Esophagus squamous epithelium (tissue), 5 donors: Measurements from ENCODE around the gene FAM90A1. TPM values are rescaled to one million over a fixed set of nuclear protein-coding genes. Genes with fewer than 3 reads are reported as not detected.
"Not testable (repeated sequence)": the region's sequence is repeated elsewhere in the genome, so short reads cannot be mapped to it uniquely, and the experiment has no call there.

ENCODE experiments used
- DNase-seq: peaks from one replicate; lab custom pipeline; 2025; lab: John Stamatoyannopoulos, UW
- H3K27ac ChIP-seq, 4 donors: fragments of 200-600 bp; sonication (generic); one replicate each; pipeline ENCODE4 v1.5.1; 2016 to 2019; ENCODE audit warnings: mild to moderate bottlenecking in 1 of 4
- H3K27me3 ChIP-seq, 4 donors: fragments of 200-600 bp; sonication (generic); 1 replicate in 3 of 4; 2 replicates in 1 of 4; pipeline versions ENCODE4 v1.5.1 to v1.6.0; 2017 to 2021; ENCODE audit warnings: antibody characterized with exemption in 1 of 4
- H3K36me3 ChIP-seq, 3 donors: fragments of 200-600 bp; sonication (generic); one replicate each; pipeline ENCODE4 v1.5.1; 2016 to 2019
- H3K4me1 ChIP-seq, 3 donors: fragments of 200-600 bp; sonication (generic); one replicate each; pipeline ENCODE4 v1.5.1; 2017 to 2019
- H3K4me3 ChIP-seq, 4 donors: fragments of 200-600 bp; sonication (generic); 1 replicate in 3 of 4; 2 replicates in 1 of 4; pipeline ENCODE4 v1.5.1; 2016 to 2019; ENCODE audit warnings: mild to moderate bottlenecking in 2 of 4, moderate library complexity in 1 of 4
- H3K9me3 ChIP-seq, 3 donors: fragments of 200-600 bp; sonication (generic); one replicate each; pipeline ENCODE4 v1.5.1; 2016 to 2019
- POLR2A ChIP-seq, 4 donors: fragments of 450-650 bp; IDR thresholded peaks; one replicate each; pipeline ENCODE4 v1.6.1; 2017; ENCODE audit warnings: antibody characterized with exemption in 4 of 4, mild to moderate bottlenecking in 4 of 4, moderate library complexity in 3 of 4
- WGBS, 2 donors: methylation state at CpG; one replicate each; pipeline ENCODE4 v1.1.5; 2018; 5-methylcytosine and 5-hydroxymethylcytosine counted together
- intact Hi-C: fragments of 100-400 bp; cut with DNase I; formaldehyde crosslinking; loops from one replicate; pipeline ENCODE4 v1.15.0; 2022
- total RNA-seq, 4 donors: library from RNA; depleted of rRNA; stranded (reverse); fragments of >200 nt; gene quantifications; one replicate each; pipeline ENCODE4 v1.1.0, GENCODE V29; 2016
- donor health status: DM: yes; HTN: yes; CAD: no.

The FAM90A1 gene
- total RNA-seq, 4 donors from 2014 or later = 0.18 to 0.64 TPM; not detected in 2

DNA sequence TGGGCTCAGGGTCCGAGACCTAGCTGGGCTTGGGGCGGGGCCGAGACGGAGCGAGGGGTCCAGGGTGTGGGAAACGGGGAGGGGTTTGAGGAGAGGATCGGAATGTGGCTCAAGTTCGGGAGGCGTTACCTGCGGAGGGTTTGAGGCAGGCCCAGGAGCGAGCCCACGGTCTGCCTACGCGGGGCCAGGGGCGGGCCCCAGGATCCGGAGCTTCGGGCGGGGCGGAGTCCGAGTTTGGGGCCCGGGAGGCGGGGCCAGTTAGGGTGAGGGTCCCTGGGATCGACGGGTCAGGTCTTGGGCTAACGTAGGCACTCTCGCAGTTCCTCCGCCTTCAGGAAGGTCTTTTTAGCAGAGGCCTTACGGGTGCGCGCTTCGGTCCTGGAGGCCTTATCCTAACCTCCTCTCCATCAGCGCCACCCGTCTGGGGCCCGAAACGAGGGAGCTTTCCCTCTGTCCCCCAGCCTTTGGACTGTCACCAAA is 16.3 kb upstream of the FAM90A1 start:
- Histone ChIP-seq H3K4me3 (peak overlapping the region; percentile 69 to 94 (median 83)), H3K27ac (peak overlapping the region; percentile 89 to 96 (median 92)), H3K4me1 (peaks cover 0 to 16% (median 0%) of the 10 kb centered on the region in 3 donors)
- DNase-seq, H3K36me3 ChIP-seq, H3K9me3 ChIP-seq, H3K27me3 ChIP-seq, intact Hi-C loops: not testable (repeated sequence)
- TF ChIP-seq POLR2A (IDR thresholded peaks at IDR 0.05) = peak in 1 of 4 donors; percentile 70
- 0% methylated on average over 3 to 7 of the region's 35 CpGs for WGBS, 2 donors

DNA sequence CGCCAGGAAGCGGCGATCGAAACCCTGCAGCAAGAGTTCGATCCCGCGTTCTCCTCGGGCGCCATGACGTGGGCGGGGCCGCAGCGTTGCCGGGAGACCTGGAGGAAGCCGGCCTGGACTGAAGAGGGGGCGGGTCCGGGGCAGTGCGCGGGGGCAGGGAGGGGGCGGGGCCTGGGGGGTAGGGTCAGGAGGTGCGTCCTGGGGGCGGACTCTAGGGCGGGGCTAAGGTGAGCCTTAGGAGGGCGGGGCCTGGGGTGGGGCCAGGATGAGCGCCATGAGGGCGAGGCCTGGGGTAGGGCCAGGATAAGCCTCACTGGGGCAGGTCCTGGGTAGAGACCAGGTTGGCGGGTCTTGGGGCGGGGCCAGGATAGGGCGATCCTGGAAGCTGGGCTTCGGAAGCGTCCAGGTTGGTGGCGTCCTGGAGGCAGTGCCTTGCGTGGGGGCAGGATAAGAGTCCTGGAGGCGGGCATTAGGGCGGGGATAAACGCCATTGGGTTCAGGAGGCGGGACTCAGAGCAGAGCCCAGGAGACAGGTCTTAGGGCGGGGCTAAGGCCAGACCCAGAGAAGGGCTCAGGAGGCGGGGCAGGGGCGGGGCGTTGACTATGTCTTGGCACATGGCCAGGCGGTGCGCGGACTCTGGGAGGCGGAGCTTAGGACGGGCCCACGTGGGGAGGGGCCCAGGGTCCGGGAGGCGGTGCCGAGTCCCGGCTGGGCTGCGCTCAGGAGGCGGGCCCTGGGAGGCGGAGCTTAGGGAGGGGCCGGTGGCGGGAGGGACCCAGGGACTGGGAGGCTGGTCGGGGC is 15.7 kb upstream of the FAM90A1 start:
- H3K9me3 ChIP-seq, intact Hi-C loops, H3K36me3 ChIP-seq, H3K27me3 ChIP-seq: not testable (repeated sequence)
- WGBS, 2 donors = 0 to 5% methylated on average over 9 to 17 of the region's 57 CpGs
- H3K27ac ChIP-seq = peak overlapping the region; percentile 89 to 96 (median 92)
- peak in 1 of 4 donors; percentile 20 for TF ChIP-seq POLR2A (IDR thresholded peaks at IDR 0.05)
- H3K4me1 ChIP-seq = peaks cover 0 to 16% (median 0%) of the 10 kb centered on the region in 3 donors
- DNase-seq = peak; percentile 87
- H3K4me3 ChIP-seq = peak overlapping the region; percentile 69 to 94 (median 83)

DNA sequence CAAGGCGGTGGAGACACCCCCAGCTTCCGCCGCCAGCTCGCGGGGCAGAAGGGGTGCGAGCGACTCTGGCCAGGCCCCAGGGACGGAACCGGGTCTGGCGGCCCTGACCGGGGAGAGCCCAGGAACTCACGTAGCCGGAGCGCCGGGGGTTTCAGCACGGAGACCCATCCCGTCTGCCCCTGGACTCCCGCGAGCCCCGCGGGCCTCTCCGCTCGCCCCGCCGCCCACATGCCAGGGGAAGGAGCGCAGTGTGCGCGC is 15.1 kb upstream of the FAM90A1 start:
- H3K9me3 ChIP-seq, H3K27me3 ChIP-seq, intact Hi-C loops, DNase-seq, H3K36me3 ChIP-seq: not testable (repeated sequence)
- WGBS, 2 donors = no CpG with 5 or more reads among the region's 28 CpGs
- Histone ChIP-seq H3K4me1 (peaks cover 0 to 16% (median 0%) of the 10 kb centered on the region in 3 donors), H3K27ac (peak overlapping the region; percentile 89 to 96 (median 92)), H3K4me3 (peak overlapping the region; percentile 69 to 94 (median 83))

GRCh38 chr12:8241917-8242621 is 14.7 kb upstream of the FAM90A1 start:
- WGBS, 2 donors = 11 to 13% methylated on average over 3 to 12 of the region's 20 CpGs
- H3K27ac ChIP-seq = peak overlapping the region; percentile 89 to 96 (median 92)
- intact Hi-C loops, H3K36me3 ChIP-seq, H3K9me3 ChIP-seq, H3K27me3 ChIP-seq, DNase-seq: not testable (repeated sequence)
- H3K4me1 ChIP-seq = peaks cover 0 to 16% (median 0%) of the 10 kb centered on the region in 3 donors
- H3K4me3 ChIP-seq = peak overlapping the region; percentile 69 to 94 (median 83)

DNA sequence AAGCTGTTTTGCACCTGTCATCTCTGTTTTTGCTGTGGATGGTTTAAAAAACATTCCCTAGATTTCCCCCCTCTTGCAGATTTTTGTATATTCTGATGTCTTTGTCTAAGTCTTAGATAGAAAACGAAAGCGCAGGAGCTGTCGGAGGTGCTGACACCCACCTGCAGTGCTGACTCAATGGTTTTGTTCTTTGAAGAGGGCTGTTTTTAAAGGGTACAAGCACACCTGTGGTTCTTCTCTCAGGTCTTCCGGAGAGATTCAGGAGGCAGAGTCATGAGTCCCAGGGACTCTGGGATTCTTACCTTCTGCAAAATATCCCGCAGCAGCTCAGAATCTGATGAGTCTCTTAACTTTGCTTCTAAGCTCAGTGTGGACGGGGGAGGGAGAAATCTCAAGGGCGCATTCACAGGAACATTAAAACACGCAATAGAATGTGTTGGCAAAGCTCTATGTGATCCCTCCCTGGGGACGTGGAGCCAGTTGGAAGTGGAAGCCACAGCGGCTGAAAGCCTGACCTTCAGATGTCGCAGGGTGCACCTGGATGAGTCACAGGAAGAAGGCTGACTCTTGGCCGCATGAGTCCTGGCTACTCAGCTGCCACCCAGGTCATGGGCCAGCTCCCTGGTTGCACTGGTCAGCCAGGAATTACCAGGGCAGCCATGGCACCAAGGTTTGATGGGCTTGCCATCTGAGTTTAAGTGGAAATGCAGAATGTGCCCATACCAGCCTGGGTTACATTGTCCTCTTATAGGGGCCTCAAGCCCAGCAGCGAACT is 13.1 kb upstream of the FAM90A1 start:
- H3K36me3 ChIP-seq, DNase-seq, H3K4me3 ChIP-seq, H3K27ac ChIP-seq, intact Hi-C loops, H3K27me3 ChIP-seq, H3K9me3 ChIP-seq: not testable (repeated sequence)
- H3K4me1 ChIP-seq = peaks cover 0 to 16% (median 0%) of the 10 kb centered on the region in 3 donors
- WGBS, 2 donors = 68 to 70% methylated on average over 5 of the region's 13 CpGs

DNA sequence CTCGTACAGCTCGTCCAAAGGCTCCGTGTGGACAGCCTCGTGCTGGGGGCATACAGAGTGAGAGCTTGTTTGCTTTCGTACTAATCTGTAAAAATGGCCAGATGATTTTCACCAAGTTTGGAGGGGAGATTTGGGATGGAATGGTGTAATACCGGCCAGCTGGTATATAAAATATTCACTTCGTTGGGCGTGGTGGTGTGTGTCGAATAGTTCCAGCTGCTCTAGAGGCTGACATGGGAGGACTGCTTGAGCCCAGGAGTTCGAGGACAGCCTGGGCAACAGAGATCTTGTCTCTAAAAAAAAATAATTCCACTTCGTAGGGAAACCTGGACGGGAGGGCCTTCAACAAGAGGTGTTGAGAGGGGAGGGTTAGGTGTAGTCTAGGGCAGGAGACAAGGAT is 9.6 kb upstream of the FAM90A1 start:
- H3K27ac ChIP-seq, H3K4me3 ChIP-seq, H3K9me3 ChIP-seq, H3K4me1 ChIP-seq, H3K27me3 ChIP-seq, intact Hi-C loops, DNase-seq, H3K36me3 ChIP-seq: not testable (repeated sequence)
- WGBS, 2 donors = 68 to 71% methylated on average over 9 to 12 of the region's 12 CpGs

DNA sequence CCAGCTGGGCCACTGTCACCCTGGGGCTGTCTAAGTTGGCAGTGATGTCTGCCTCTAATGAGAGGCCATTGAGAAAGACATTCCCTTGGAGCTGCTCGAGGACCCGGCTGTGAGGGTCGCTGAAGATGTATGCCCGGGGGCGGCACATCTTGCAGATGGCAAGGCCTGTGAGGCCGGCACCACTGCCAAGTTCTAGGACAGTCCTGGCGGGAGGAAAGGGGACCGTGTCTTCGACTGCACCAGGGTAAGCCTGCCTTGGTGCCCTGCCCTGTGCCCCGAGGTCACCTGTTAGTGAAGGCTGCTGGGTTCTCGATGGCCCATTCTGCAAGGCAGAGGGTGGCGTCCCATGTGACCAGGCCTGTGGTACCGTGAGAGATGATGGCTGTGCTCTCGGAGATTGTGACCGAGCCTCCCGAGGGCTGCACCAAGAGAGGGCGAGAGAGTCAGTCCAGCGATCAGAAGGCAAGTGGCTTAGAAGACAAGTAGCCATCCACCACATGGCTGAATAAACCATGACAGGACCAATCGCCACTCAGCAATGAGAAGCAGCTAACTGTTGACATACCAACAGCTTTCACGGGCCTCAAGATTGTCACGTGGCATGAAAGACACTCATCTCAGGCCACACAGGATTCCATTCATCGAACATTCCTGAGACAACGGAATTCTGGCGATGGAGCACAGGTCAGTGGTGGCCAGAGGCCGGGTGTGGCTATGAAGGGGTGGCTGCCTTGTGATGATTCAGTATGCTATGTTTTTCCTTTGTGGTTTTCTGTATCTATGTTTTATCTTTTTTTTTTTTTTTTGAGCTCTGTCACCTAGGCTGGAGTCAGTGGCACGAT is 8.1 kb upstream of the FAM90A1 start:
- H3K4me1 ChIP-seq, H3K9me3 ChIP-seq, DNase-seq, H3K27ac ChIP-seq, H3K4me3 ChIP-seq, intact Hi-C loops, H3K27me3 ChIP-seq, H3K36me3 ChIP-seq: not testable (repeated sequence)
- WGBS, 2 donors = 82 to 92% methylated on average over 12 to 13 of the region's 26 CpGs

DNA sequence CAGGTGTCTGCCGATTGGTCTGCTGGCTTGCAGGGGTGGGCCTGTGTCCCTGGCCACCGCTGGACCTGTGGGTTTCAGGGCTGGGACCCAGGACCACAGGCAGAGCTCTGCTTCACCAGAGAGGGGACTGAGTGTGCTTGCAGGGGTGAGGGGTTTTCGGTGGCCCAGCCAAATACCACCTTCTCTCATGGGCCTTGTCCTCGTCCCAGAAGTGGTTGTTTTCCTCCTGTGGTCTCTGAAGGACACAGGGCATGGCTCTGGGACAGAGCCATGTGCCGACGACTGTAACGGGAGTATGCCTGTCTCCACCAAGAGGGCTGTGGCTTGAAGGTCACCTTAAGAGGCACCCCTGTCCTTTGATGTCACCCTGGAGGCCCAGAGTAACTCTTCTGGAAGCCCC is 7.3 kb upstream of the FAM90A1 start:
- H3K36me3 ChIP-seq, H3K4me1 ChIP-seq, H3K27ac ChIP-seq, DNase-seq, H3K4me3 ChIP-seq, H3K27me3 ChIP-seq, intact Hi-C loops, H3K9me3 ChIP-seq: not testable (repeated sequence)
- 71 to 72% methylated on average over 6 to 7 of the region's 7 CpGs for WGBS, 2 donors

- H3K27me3 ChIP-seq, intact Hi-C loops, H3K36me3 ChIP-seq, H3K4me3 ChIP-seq, H3K9me3 ChIP-seq, DNase-seq, H3K27ac ChIP-seq, H3K4me1 ChIP-seq: not testable (repeated sequence)
- WGBS, 2 donors = 91% methylated on average over 4 of the region's 20 CpGs; no CpG with 5 or more reads in 1 of the 2 donors
These were observed 6.6 kb upstream of the FAM90A1 start for GRCh38 chr12:8233935-8234495.

DNA sequence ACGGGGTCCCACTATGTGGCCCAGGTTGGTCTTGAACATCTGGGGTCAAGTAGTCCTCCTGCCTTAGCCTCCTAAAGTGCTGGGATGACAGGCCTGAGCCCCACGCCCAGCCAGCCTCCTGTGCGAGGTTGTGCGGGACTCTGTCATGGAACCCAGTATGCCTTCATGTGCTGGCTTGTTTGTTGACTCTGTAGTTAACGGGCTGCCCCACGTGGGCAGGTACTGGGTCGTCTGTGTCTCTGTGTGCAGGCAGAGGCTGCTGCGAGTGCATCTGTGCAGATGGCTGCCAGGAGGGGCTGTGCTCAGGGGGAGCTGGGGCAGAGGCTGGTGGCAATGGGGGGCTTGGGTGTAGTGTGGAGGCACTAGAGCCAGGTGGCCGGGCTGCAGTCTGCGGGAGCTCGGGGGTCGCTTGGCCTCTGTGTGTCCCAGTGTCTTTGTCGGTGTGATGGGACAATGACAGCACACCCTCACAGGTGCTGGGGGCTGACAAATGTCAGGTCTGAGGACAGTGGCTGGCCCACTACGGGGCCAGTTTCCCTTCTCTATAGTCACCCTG is 6.0 kb upstream of the FAM90A1 start:
- intact Hi-C loops, DNase-seq, H3K4me3 ChIP-seq, H3K9me3 ChIP-seq, H3K27ac ChIP-seq, H3K27me3 ChIP-seq, H3K36me3 ChIP-seq, H3K4me1 ChIP-seq: not testable (repeated sequence)
- WGBS, 2 donors = 62 to 74% methylated on average over 12 to 14 of the region's 14 CpGs
